Activated T-cell treated with anti-CD3 and anti-CD28 coated beads, Interleukin-2, amount 50 U/mL, for 72 hours (primary cell): Measurements from ENCODE around the gene ANKMY2. TPM values are rescaled to one million over a fixed set of nuclear protein-coding genes. Genes with fewer than 3 reads are reported as not detected.
"Not testable (repeated sequence)": the region's sequence is repeated elsewhere in the genome, so short reads cannot be mapped to it uniquely, and the experiment has no call there.

ENCODE experiments used
- ATAC-seq, 2 donors: fragments of 150-1000 bp; cut with Tn5 transposase; replicated peaks in 1 of 2; 2 replicates each; pipeline ENCODE4 v1.10.0; 2021; ENCODE audit warnings: moderate library complexity in 2 of 2, mild to moderate bottlenecking in 1 of 2
- DNase-seq, 2 donors: peaks; one replicate each; pipeline ENCODE4 v3.0.0; 2021 to 2022; ENCODE audit warnings: mixed read lengths in 1 of 2
- H3K27ac Mint-ChIP-seq: one replicate; pipeline ENCODE4 v1.8.0; 2022; ENCODE audit warnings: mild to moderate bottlenecking, moderate library complexity, mixed read lengths
- H3K27me3 Mint-ChIP-seq: one replicate; pipeline ENCODE4 v1.8.0; 2022; ENCODE audit warnings: low read depth, mixed read lengths
- H3K36me3 Mint-ChIP-seq, 2 donors: one replicate each; pipeline ENCODE4 v1.8.0; 2022; ENCODE audit warnings: mixed read lengths in 2 of 2, mild to moderate bottlenecking in 1 of 2; ENCODE audit not compliant: insufficient read depth in 2 of 2
- H3K4me1 Mint-ChIP-seq: one replicate; pipeline ENCODE4 v1.8.0; 2022; ENCODE audit warnings: low read depth, mixed read lengths
- H3K4me3 Mint-ChIP-seq, 2 donors: one replicate each; pipeline ENCODE4 v1.8.0; 2022; ENCODE audit warnings: mild to moderate bottlenecking in 2 of 2, mixed read lengths in 2 of 2, moderate library complexity in 2 of 2
- H3K9me3 Mint-ChIP-seq, 2 donors: one replicate each; pipeline ENCODE4 v1.8.0; 2022; ENCODE audit warnings: mixed read lengths in 2 of 2
- total RNA-seq, 2 donors: library from RNA; stranded (reverse); gene quantifications; one replicate each; pipeline ENCODE4 v1.2.3, GENCODE V29; 2022

ANKMY2 gene
- 10 to 100 TPM; 11.0 to 11.9 TPM for total RNA-seq

DNA sequence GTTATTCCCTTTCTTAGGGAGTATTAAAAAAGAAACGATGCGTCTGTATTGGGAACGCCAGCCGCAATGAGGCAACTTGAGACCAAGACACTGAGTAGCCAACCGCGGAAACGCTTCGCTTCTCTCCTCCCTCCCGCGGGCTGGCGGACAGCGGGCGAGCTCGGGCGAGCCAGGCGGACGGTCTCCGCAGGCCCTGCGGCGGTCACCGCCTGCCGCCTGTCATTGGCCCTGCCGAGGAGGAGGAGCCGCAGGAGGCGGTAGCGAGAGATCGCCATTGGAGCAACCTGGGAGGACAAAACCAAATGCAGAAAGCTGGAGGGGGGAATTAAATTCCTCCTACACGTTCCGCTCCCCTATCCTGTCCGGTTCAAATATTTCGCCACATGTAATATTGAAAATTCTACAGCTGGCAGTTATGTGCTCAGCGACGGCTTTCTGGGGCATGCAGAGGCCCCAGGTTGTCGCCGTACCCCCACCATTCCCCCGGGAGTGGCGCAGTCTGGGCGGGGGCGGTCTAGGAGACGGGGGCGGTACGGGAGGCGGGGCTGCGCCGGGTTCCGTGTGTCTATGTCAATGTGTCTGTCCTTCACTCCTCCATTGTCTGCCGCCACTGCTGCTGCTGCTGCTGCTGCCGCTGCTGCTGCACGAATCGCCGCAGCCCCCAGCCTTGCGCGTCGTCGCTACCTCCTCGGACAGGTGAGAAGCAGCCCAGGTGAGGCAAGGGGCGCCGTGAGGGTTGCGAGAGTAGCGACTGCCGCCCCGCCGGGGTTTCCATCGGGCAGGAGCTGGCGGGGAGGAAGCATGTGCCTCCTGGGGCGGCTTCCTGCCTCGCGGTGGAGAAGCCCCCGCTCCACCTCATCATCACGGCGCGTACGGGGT lies at the start of gene ANKMY2, which contains the start of gene BZW2:
TSS of gene ANKMY2 (minus strand) at position 162 of the 879 bp plus-strand sequence. CDS start 181 bp downstream, outside the sequence.
TSS of gene BZW2 (plus strand) at position 589 of the 879 bp plus-strand sequence. CDS start 19,263 bp downstream, outside the sequence.
- Mint-ChIP-seq H3K9me3 (no peaks in the 10 kb centered on the region), H3K36me3 (peaks cover 9 to 13% of the 10 kb centered on the region in 2 donors), H3K27ac (peak within 1 kb of the TSS; percentile 96), H3K4me3 (peak within 1 kb of the TSS; percentile 94 to 100), H3K4me1 (peaks cover 60% of the 10 kb centered on the region), H3K27me3 (no peaks in the 10 kb centered on the region)
- DNase-seq = peak; percentile 93 to 95
- peak; percentile 89 to 91 for ATAC-seq

- no peaks in the 10 kb centered on the region for H3K4me1 Mint-ChIP-seq
- peaks cover 8 to 31% of the 10 kb centered on the region in 2 donors for H3K36me3 Mint-ChIP-seq
- no peak overlapping the region for H3K4me3 Mint-ChIP-seq
- no peaks in the 10 kb centered on the region for H3K9me3 Mint-ChIP-seq
- no peaks in the 10 kb centered on the region for H3K27me3 Mint-ChIP-seq
- DNase-seq (no peak), ATAC-seq (no peak)
- no peak overlapping the region for H3K27ac Mint-ChIP-seq
Observed at GRCh38 chr7:16694806-16695205, 49.3 kb upstream of the ANKMY2 start.

DNA sequence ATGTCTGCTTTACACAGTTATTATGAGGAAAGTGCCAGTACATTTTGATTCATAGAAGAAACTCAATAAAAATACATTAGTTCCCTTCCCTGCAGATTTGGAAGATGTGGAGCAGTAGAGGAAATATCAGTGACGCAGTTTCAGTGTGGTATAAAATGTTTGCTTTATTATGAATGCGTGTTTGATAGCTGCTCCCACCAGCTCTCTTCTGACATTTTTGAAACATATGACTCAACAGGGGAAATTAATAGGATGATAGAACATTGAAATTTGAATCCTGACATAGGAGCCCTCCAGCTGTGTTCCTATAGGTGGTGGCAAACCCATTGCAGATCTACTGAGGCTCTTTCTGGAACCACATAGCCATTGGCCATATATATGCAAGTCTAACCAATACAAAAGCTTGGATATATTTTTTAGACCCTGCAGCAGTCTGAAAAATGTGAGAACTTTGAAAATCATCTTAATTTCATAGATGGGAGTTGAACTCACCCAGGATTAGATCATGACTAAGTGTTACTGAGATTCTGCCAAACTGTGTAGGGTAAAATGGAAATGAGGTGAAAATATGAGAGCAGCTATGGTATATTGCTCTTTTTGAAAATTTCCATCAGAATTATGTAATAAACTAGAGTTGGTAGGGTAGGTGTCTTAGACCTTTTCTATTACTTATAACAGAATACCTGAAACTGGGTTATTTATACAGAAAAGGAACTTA lies 48.2 kb upstream of the ANKMY2 start:
- no peak overlapping the region for H3K4me3 Mint-ChIP-seq
- H3K27ac Mint-ChIP-seq = no peak overlapping the region
- H3K4me1 Mint-ChIP-seq = no peaks in the 10 kb centered on the region
- no peaks in the 10 kb centered on the region for H3K9me3 Mint-ChIP-seq
- H3K27me3 Mint-ChIP-seq = no peaks in the 10 kb centered on the region
- ATAC-seq (no peak), DNase-seq (no peak)
- peaks cover 8 to 31% of the 10 kb centered on the region in 2 donors for H3K36me3 Mint-ChIP-seq

DNA sequence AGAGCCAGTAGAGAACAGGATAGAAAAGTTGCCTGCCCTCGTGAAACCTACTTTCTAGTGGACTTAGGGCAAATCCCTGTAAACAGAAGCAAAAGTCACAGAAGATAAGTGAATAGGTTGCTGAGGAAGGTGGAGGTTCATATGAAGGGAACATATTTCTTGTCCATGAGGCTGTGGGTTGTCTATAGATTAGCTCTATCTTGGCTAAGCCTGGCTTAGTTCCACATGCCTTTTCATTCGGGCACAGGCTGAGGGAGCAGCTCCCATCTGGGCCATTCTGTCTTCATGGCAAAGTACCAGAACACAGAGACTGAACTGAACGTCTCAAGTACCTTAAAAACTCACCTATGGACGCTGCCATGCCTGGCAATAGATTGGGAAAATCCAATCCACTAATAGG lies 45.7 kb upstream of the ANKMY2 start:
- ATAC-seq = no peak
- Mint-ChIP-seq H3K9me3 (no peaks in the 10 kb centered on the region), H3K27ac (no peak overlapping the region), H3K36me3 (peaks cover 2 to 21% of the 10 kb centered on the region in 2 donors), H3K4me1 (no peaks in the 10 kb centered on the region), H3K27me3 (no peaks in the 10 kb centered on the region), H3K4me3 (no peak overlapping the region)
- no peak for DNase-seq

DNA sequence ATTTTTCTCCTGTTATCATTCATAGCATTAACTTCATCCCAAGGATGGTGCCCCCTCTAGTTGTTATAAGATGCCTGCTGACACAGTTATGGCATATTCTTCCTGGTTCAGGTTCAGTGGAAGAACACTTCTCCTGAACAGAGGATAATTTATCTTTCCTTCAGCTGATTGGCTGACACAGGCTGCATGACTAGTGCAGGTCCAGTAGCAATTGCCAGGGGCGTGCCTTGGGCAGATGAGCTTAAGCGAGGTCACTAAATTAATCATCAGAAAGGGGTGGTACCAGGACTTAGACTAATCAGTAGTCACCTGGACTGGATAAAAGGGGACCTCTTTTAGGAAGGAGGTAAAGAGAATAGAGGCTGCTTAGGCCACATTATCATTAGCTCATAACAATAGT lies 42.7 kb upstream of the ANKMY2 start:
- Mint-ChIP-seq H3K27ac (no peak overlapping the region), H3K9me3 (no peaks in the 10 kb centered on the region), H3K36me3 (peaks cover 4 to 23% of the 10 kb centered on the region in 2 donors), H3K4me3 (no peak overlapping the region), H3K27me3 (no peaks in the 10 kb centered on the region), H3K4me1 (no peaks in the 10 kb centered on the region)
- DNase-seq (no peak), ATAC-seq (no peak)

DNA sequence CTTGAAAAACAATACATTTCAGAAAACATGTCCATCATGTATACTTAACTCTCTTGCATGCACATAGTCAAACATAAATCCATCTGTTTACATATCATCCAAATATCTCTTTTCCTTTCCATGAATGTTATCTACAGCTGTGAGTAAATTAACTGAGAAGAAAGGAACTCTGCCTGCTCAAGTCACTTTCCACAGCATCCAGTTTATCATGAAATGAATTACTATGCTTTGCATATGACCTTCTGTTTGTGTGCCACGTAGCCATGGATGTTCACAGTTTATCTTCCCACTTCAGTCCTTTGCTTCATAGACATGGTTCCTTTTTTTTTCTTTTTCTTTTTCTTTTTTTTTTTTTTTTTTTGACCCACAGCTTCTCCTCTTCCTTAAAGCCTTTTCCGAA lies 40.0 kb upstream of the ANKMY2 start:
- ATAC-seq (no peak), DNase-seq (no peak)
- Mint-ChIP-seq H3K4me3 (no peak overlapping the region), H3K36me3 (peaks cover 2 to 32% of the 10 kb centered on the region in 2 donors), H3K4me1 (no peaks in the 10 kb centered on the region), H3K27me3 (no peaks in the 10 kb centered on the region), H3K9me3 (no peaks in the 10 kb centered on the region), H3K27ac (peak overlapping the region; percentile 40)

DNA sequence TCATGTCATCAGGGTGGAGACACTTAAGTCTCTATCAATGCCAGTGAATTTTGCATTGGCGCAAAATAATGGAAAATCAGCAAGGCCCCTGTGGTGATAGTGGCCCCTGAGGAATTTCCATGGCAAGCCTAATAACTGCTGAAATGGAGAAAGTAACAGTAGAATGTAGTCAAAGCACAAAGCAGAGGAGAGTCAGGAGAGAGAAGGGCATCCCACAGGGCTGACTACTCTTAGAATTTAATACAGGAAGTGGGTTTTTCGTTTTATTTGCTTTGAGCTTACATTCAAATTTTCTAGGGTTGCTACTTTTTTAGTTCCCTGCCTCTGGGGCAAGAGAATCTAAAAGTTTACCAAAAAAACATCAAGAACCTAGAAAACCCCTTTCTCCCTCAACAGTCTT lies 39.4 kb upstream of the ANKMY2 start:
- no peak for ATAC-seq
- H3K4me3 Mint-ChIP-seq = no peak overlapping the region

GRCh38 chr7:16678645-16679566 lies 33.4 kb upstream of the ANKMY2 start:
- H3K36me3 Mint-ChIP-seq = peaks cover 6 to 39% of the 10 kb centered on the region in 2 donors
- DNase-seq, H3K4me3 Mint-ChIP-seq, H3K4me1 Mint-ChIP-seq, H3K27ac Mint-ChIP-seq, H3K27me3 Mint-ChIP-seq, H3K9me3 Mint-ChIP-seq, ATAC-seq: not testable (repeated sequence)

More for the DNA sequence above, 39.4 kb upstream of the ANKMY2 start:
- no peak overlapping the region for H3K27ac Mint-ChIP-seq
- no peaks in the 10 kb centered on the region for H3K27me3 Mint-ChIP-seq
- peaks cover 2 to 36% of the 10 kb centered on the region in 2 donors for H3K36me3 Mint-ChIP-seq
- DNase-seq = no peak
- H3K4me1 Mint-ChIP-seq = no peaks in the 10 kb centered on the region
- no peaks in the 10 kb centered on the region for H3K9me3 Mint-ChIP-seq

GRCh38 chr7:16677978-16678494 lies 32.5 kb upstream of the ANKMY2 start:
- DNase-seq (no peak), ATAC-seq (no peak)
- no peaks in the 10 kb centered on the region for H3K27me3 Mint-ChIP-seq
- H3K27ac Mint-ChIP-seq = no peak overlapping the region
- no peak overlapping the region for H3K4me3 Mint-ChIP-seq
- H3K36me3 Mint-ChIP-seq = peaks cover 6 to 39% of the 10 kb centered on the region in 2 donors
- no peaks in the 10 kb centered on the region for H3K4me1 Mint-ChIP-seq
- no peaks in the 10 kb centered on the region for H3K9me3 Mint-ChIP-seq

DNA sequence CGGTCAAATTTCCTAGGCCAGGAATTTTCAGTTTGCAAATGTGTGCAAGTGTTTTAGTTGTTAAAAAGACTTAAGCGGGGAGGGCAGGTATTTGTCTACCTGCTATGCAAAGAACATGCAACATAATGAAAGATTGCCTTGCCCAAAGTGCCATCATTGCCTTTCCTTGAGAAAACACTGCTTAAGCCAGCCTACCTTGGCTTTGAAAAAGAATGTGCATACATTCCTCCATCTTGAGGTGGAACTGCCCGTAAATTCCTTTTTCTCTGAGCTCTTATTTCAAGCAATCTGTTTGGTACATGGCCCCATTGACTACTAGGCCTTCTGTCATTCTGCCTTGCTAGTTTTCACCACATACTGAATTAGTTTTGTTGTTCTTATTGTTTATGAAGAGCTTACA lies 29.7 kb upstream of the ANKMY2 start:
- ATAC-seq (no peak), DNase-seq (no peak)
- Mint-ChIP-seq H3K36me3 (peaks cover 10 to 28% of the 10 kb centered on the region in 2 donors), H3K4me1 (peaks cover 11% of the 10 kb centered on the region), H3K4me3 (no peak overlapping the region), H3K27me3 (no peaks in the 10 kb centered on the region), H3K27ac (no peak overlapping the region), H3K9me3 (no peaks in the 10 kb centered on the region)

GRCh38 chr7:16671811-16672210 lies 26.3 kb upstream of the ANKMY2 start:
- H3K27me3 Mint-ChIP-seq = no peaks in the 10 kb centered on the region
- ATAC-seq = no peak
- peaks cover 6 to 22% of the 10 kb centered on the region in 2 donors for H3K36me3 Mint-ChIP-seq
- H3K4me3 Mint-ChIP-seq = no peak overlapping the region
- DNase-seq = no peak
- no peak overlapping the region for H3K27ac Mint-ChIP-seq
- no peaks in the 10 kb centered on the region for H3K9me3 Mint-ChIP-seq
- peaks cover 15% of the 10 kb centered on the region for H3K4me1 Mint-ChIP-seq

DNA sequence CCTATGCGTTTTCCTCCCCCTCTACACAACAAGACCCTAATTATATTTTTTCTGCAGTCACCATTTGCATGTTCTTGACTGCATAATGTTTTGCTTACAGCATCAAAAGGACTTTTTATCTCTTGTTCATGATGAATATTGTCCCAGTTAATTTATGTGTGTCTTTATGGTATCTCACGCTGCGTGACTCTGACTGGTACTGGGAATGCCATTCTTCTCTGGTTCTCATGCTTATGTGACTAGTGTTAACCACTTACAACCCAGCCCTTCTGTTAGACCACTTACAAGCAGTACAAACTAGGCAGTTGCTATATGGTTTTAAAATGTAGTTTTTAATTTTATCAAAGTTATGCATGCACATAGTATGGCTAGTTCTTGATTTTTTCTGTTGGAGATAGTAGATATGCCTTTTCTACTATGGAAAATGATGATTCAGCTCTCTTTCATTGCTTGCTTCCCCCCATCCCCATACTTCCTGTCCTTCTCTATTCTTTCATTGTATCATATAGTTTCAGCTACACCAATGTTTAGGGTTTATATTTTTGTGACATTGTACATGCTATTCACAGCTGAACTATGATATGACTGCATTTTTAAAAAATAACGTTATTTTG lies 25.3 kb upstream of the ANKMY2 start:
- DNase-seq (no peak), ATAC-seq (no peak)
- Mint-ChIP-seq H3K9me3 (no peaks in the 10 kb centered on the region), H3K27me3 (no peaks in the 10 kb centered on the region), H3K4me3 (no peak overlapping the region), H3K4me1 (peaks cover 15% of the 10 kb centered on the region), H3K36me3 (peaks cover 4 to 20% of the 10 kb centered on the region in 2 donors), H3K27ac (no peak overlapping the region)
